Measurements from ENCODE around the gene NUAK2. TPM values are rescaled to one million over a fixed set of nuclear protein-coding genes. Genes with fewer than 3 reads are reported as not detected.

The NUAK2 gene
- total and polyA plus RNA-seq, 3 donors from 2014 or later: 7.2 to 19.6 (median 13.4) TPM

DNA sequence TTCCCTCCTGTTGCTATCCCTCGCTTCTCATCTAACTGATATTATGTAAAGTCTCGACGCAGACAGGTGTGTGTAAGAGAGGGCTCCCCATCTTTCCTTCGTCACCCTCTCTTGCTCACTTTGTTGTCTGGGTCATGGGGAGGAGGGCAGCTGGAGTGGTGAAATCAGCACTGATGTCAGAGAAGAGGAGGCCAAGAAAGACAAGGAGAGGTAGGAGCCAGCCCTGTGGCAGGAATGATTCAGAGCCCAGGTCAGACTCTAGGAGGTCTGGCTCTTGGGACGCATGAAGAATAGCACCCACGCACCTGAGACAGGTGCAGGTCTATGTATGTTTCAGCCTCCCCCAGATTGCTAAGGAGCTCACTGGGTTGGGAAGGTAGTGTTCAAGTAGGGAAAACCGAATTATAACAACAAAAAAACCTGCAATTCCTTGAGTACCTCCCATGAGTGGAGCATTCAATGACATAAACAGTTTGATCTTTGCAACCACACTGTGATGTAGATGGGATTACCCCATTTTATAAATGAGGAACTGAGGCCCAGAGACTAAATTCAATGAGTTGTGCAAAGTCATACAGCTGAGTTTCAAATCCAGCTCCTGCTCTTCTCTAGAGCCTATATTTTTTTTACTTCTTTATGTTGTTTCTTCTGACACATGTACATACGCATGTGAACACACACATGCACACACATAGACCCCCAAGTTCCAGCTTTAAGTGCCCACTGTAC, 10.4 kb downstream of the NUAK2 start:
- WGBS, 2 donors: 94% methylated on average over 8 of the region's 8 CpGs
- no peaks in the 10 kb centered on the region for H3K36me3 ChIP-seq (ENCODE audit: low read depth, missing control alignments)
- no peaks in the 10 kb centered on the region for H3K9me3 ChIP-seq
- H3K4me1 ChIP-seq: peaks cover 15% of the 10 kb centered on the region
- H3K27me3 ChIP-seq: no peaks in the 10 kb centered on the region
- DNase-seq: no peak
- TF ChIP-seq POLR2A (IDR thresholded peaks at IDR 0.05): no peak
- TF ChIP-seq, protein P1, sequence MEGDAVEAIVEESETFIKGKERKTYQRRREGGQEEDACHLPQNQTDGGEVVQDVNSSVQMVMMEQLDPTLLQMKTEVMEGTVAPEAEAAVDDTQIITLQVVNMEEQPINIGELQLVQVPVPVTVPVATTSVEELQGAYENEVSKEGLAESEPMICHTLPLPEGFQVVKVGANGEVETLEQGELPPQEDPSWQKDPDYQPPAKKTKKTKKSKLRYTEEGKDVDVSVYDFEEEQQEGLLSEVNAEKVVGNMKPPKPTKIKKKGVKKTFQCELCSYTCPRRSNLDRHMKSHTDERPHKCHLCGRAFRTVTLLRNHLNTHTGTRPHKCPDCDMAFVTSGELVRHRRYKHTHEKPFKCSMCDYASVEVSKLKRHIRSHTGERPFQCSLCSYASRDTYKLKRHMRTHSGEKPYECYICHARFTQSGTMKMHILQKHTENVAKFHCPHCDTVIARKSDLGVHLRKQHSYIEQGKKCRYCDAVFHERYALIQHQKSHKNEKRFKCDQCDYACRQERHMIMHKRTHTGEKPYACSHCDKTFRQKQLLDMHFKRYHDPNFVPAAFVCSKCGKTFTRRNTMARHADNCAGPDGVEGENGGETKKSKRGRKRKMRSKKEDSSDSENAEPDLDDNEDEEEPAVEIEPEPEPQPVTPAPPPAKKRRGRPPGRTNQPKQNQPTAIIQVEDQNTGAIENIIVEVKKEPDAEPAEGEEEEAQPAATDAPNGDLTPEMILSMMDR (IDR thresholded peaks at IDR 0.05): no peak
- no peak overlapping the region for H3K4me3 ChIP-seq
- no peak overlapping the region for H3K27ac ChIP-seq
- intact Hi-C loops (cut with DNase I; ENCODE audit: low total_unique reads): no loop called here

DNA sequence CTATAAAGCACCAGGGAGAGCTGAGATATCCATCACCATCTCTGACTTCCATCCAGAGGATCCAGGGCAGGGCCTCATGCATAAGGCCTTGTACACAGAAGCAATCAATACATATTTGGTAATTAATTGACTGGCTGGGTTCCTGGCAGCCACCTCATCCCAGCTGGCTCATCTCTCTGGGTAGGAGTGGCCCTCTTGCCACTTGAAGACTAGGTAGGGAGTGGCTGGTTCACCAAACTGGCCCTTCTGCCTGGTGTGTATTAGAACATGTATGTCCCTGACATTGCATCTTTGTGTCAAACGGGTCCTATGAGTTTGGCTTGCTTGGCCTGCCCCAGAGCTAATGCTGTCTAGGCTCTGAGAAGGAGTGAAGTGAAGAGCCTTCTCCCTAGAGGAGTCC, 11.8 kb downstream of the NUAK2 start:
- DNase-seq: no peak
- WGBS, 2 donors: 40 to 71% methylated on average over 1 of the region's 1 CpG
- H3K36me3 ChIP-seq (ENCODE audit: low read depth, missing control alignments): no peaks in the 10 kb centered on the region
- TF ChIP-seq, protein P1 (IDR thresholded peaks at IDR 0.05): no peak
- TF ChIP-seq POLR2A (IDR thresholded peaks at IDR 0.05): no peak
- no peak overlapping the region for H3K4me3 ChIP-seq
- no peaks in the 10 kb centered on the region for H3K9me3 ChIP-seq
- no peak overlapping the region for H3K27ac ChIP-seq
- no peaks in the 10 kb centered on the region for H3K27me3 ChIP-seq
- H3K4me1 ChIP-seq: peaks cover 13% of the 10 kb centered on the region
- intact Hi-C loops (cut with DNase I; ENCODE audit: low total_unique reads): no loop called here

DNA sequence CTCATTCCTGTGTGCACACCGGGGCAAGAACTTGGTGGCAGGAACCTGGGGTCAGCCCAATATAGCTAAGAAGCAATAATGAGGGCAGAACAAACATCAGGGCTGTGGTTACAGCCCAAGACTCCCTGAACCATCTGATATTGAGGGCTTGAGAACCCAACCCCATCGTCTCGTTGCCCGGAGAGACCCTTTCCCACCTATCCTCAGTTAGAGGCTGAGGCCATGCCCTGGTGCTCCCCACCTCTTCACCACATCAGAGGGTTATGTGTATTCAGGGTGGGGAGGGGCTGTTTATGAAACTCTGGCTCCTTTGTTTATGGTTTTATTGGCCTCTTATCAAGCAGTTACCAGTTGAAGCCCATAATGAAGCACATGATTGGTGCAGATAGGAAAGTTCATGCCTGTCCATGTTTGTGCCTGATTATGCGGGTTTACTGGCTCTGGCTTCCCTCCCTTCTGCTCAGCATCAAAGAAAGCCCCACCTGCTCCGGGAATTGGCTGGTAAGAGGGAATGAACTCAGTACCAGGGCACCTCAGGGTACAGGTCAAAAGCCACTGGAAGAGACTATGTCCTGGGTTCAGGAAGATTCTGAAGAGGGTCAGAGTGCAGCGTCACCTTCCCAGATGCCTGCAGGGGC, 14.5 kb downstream of the NUAK2 start:
- Histone ChIP-seq H3K36me3 (ENCODE audit: low read depth, missing control alignments) (no peaks in the 10 kb centered on the region), H3K9me3 (no peaks in the 10 kb centered on the region), H3K27me3 (no peaks in the 10 kb centered on the region), H3K27ac (no peak overlapping the region), H3K4me3 (no peak overlapping the region), H3K4me1 (peaks cover 2% of the 10 kb centered on the region)
- 87 to 91% methylated on average over 7 of the region's 7 CpGs for WGBS, 2 donors
- intact Hi-C loops (cut with DNase I; ENCODE audit: low total_unique reads): no loop called here
- no peak for DNase-seq
- TF ChIP-seq, protein P1 (IDR thresholded peaks at IDR 0.05): no peak
- no peak for TF ChIP-seq POLR2A (IDR thresholded peaks at IDR 0.05)

DNA sequence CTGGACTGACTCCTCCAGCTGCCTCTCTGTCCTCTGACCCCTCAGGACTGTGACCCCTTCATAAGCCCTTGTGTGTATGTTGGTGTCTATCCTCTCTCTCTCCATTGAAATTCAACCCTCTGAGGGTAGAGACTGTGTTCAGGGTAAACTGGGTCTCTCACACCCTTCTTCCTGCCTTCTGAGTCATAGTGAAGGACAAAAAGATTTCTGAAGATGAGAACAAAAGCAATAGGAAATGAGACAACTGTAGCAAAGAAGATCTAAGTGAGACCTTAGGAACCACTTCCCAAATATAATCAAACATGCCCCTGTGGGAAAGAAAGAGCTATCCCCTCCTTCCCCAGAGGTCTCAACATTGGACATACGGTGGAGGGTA, 16.9 kb downstream of the NUAK2 start:
- Histone ChIP-seq H3K27me3 (no peaks in the 10 kb centered on the region), H3K4me1 (peaks cover 15% of the 10 kb centered on the region), H3K36me3 (ENCODE audit: low read depth, missing control alignments) (no peaks in the 10 kb centered on the region), H3K9me3 (no peaks in the 10 kb centered on the region), H3K4me3 (no peak overlapping the region), H3K27ac (no peak overlapping the region)
- no peak for DNase-seq
- intact Hi-C loops (cut with DNase I; ENCODE audit: low total_unique reads): no loop called here
- TF ChIP-seq, protein P1 (IDR thresholded peaks at IDR 0.05): no peak
- no peak for TF ChIP-seq POLR2A (IDR thresholded peaks at IDR 0.05)
- 93 to 94% methylated on average over 1 of the region's 1 CpG for WGBS, 2 donors
